HepG2 (cell line): ENCODE measurements around the gene SLC25A25. TPM values are rescaled to one million over a fixed set of nuclear protein-coding genes. Genes with fewer than 3 reads are reported as not detected.
A peak's percentile ranks its signal among the peaks of the same experiment; 100 is the strongest.

ENCODE experiments used
- AHDC1 ChIP-seq: sonication (generic); formaldehyde crosslinking; IDR thresholded peaks from 2 replicates; pipeline ENCODE4 v1.5.1; 2020; ENCODE audit warnings: mild to moderate bottlenecking, missing genetic modification reagents, borderline replicate concordance
- HNF1B ChIP-seq: sonication (generic); formaldehyde crosslinking; IDR thresholded peaks from 2 replicates; pipeline ENCODE4 v1.5.1; 2020; ENCODE audit warnings: mild to moderate bottlenecking, moderate library complexity, missing genetic modification reagents
- MEIS2 ChIP-seq: sonication (generic); formaldehyde crosslinking; IDR thresholded peaks from 2 replicates; pipeline ENCODE4 v1.9.0; 2021; ENCODE audit warnings: mild to moderate bottlenecking, missing genetic modification reagents
- POLR2G ChIP-seq: fragments of 200-400 bp; formaldehyde crosslinking; IDR thresholded peaks from 2 replicates; pipeline ENCODE4 v1.6.1; 2018; ENCODE audit warnings: mild to moderate bottlenecking, low read depth, low read length, moderate library complexity
- PRDM10 ChIP-seq: sonication (generic); formaldehyde crosslinking; IDR thresholded peaks from 2 replicates; pipeline ENCODE4 v1.4.0; 2020; ENCODE audit warnings: low read depth, missing genetic modification reagents
- RFXAP ChIP-seq: sonication (generic); formaldehyde crosslinking; IDR thresholded peaks from 2 replicates; pipeline ENCODE4 v1.4.0; 2020; ENCODE audit warnings: missing genetic modification reagents, borderline replicate concordance
- SALL2 ChIP-seq: sonication (generic); formaldehyde crosslinking; IDR thresholded peaks from 2 replicates; pipeline ENCODE4 v1.8.1; 2023; ENCODE audit warnings: mild to moderate bottlenecking, missing genetic modification reagents, inconsistent platforms
- SNRNP70 ChIP-seq: fragments of 200-400 bp; formaldehyde crosslinking; IDR thresholded peaks from 2 replicates; pipeline ENCODE4 v1.6.1; 2017; ENCODE audit warnings: mild to moderate bottlenecking, low read depth, low read length, moderate library complexity
- TFAP4 ChIP-seq: sonication (generic); IDR thresholded peaks from 2 replicates; pipeline ENCODE4 v1.6.1; 2016; ENCODE audit warnings: low read depth, borderline replicate concordance
- U2AF1 ChIP-seq: fragments of 200-400 bp; formaldehyde crosslinking; optimal IDR thresholded peaks from 2 replicates; pipeline ENCODE3; 2017; ENCODE audit warnings: mild to moderate bottlenecking, low read depth, low read length
- ZFP90 ChIP-seq: sonication (generic); formaldehyde crosslinking; IDR thresholded peaks from 2 replicates; pipeline ENCODE4 v1.8.0; 2022; ENCODE audit warnings: missing genetic modification reagents, mild to moderate bottlenecking, inconsistent platforms, borderline replicate concordance
- ZMAT3 ChIP-seq: sonication (generic); formaldehyde crosslinking; conservative IDR thresholded peaks from 2 replicates; pipeline ENCODE4 v1.7.0; 2021; ENCODE audit warnings: missing genetic modification reagents
- ZNF282 ChIP-seq: fragments of 450-650 bp; IDR thresholded peaks from 2 replicates; pipeline ENCODE4 v1.6.1; 2018; ENCODE audit not compliant: partially characterized antibody
- ZNF598 ChIP-seq: sonication (generic); formaldehyde crosslinking; IDR thresholded peaks from 2 replicates; pipeline ENCODE4 v1.5.1; 2020; ENCODE audit warnings: mild to moderate bottlenecking, missing genetic modification reagents, borderline replicate concordance
- ZNF605 ChIP-seq: sonication (generic); formaldehyde crosslinking; IDR thresholded peaks from 2 replicates; pipeline ENCODE4 v1.8.0; 2022; ENCODE audit warnings: mild to moderate bottlenecking, missing genetic modification reagents
- ZNF747 ChIP-seq: sonication (generic); formaldehyde crosslinking; IDR thresholded peaks from 2 replicates; pipeline ENCODE4 v1.8.1; 2023; ENCODE audit warnings: missing genetic modification reagents, mild to moderate bottlenecking, borderline replicate concordance
- polyA plus RNA-seq, 8 experiments: library from polyadenylated mRNA; depleted of rRNA in 3 of 8; stranded (reverse) in 7 of 8; unstranded in 1 of 8; fragments of >200 nt; fragmentation: Illumina TruSeq in 4 of 8; extraction: Trizol in 4 of 8; gene quantifications; 2 replicates each; pipeline versions ENCODE4 v1.2.1 to v1.2.3, GENCODE V29; 2011 to 2016; ENCODE audit warnings: low read depth in 4 of 8, missing spikeins in 1 of 8, mixed read lengths in 1 of 8; ENCODE audit not compliant: insufficient read depth in 1 of 8
- total RNA-seq, 5 experiments: library from RNA; depleted of rRNA; stranded (reverse); fragments of >200 nt; fragmentation: Illumina TruSeq; extraction: Trizol; gene quantifications; 2 replicates each; pipeline ENCODE4 v1.2.3, GENCODE V29; 2016; ENCODE audit warnings: low read depth in 1 of 5

SLC25A25 gene
- total and polyA plus RNA-seq, 2 of the 13 experiments (the other 11 are each of a cell fraction or from before 2014, with no cell fraction given) = 10.5 to 24.8 TPM

GRCh38 chr9:128127990-128128835, 60.2 kb downstream of the SLC25A25 start (continued):
- TF ChIP-seq AHDC1 (CRISPR knock-in tag) = 0 out of 2 replicates have a peak, but pooled peaks have one; percentile 16
- no peak; the same call in 1 of the 2 replicates for TF ChIP-seq ZNF747 (CRISPR knock-in tag)
- peak; percentile 67 for TF ChIP-seq ZMAT3 (CRISPR knock-in tag)
- TF ChIP-seq MEIS2 (CRISPR knock-in tag) = peak; percentile 38; the same call in 1 of the 2 replicates
- no peak for TF ChIP-seq U2AF1
- no peak for TF ChIP-seq ZNF282
- peak; percentile 41; the same call in 1 of the 2 replicates for TF ChIP-seq PRDM10 (CRISPR knock-in tag)
- peak; percentile 65; the same call in 1 of the 2 replicates for TF ChIP-seq ZFP90 (CRISPR knock-in tag)
- TF ChIP-seq SNRNP70 = no peak
- TF ChIP-seq ZNF605 (CRISPR knock-in tag) = no peak; the same call in 1 of the 2 replicates
- 0 out of 2 replicates have a peak, but pooled peaks have one; percentile 36 for TF ChIP-seq RFXAP (CRISPR knock-in tag)
- 0 out of 2 replicates have a peak, but pooled peaks have one; percentile 57 for TF ChIP-seq HNF1B
- TF ChIP-seq TFAP4 = no peak; the same call in 1 of the 2 replicates
- peak; percentile 21; the same call in 1 of the 2 replicates for TF ChIP-seq SALL2 (CRISPR knock-in tag)
- TF ChIP-seq POLR2G = peak; percentile 57
- TF ChIP-seq ZNF598 (CRISPR knock-in tag) = no peak
